Uterus (tissue), 2 donors: ENCODE results near the gene ERVW-1.

Experiments
- POLR2A ChIP-seq, 2 donors: fragments of 450-650 bp; IDR thresholded peaks; one replicate each; pipeline ENCODE4 v1.6.1; 2016; ENCODE audit warnings: antibody characterized with exemption in 2 of 2, mild to moderate bottlenecking in 1 of 2, moderate library complexity in 1 of 2
- TF ChIP-seq, protein P1 (sequence below), 4 experiments: fragments of 200-600 bp in 2 of 4; fragments of 450-650 bp in 2 of 4; sonication (generic) in 2 of 4; IDR thresholded peaks; one replicate each; pipeline ENCODE4 v1.5.1; 2016 to 2019; ENCODE audit warnings: antibody characterized with exemption in 4 of 4, mild to moderate bottlenecking in 2 of 4, moderate library complexity in 1 of 4

DNA sequence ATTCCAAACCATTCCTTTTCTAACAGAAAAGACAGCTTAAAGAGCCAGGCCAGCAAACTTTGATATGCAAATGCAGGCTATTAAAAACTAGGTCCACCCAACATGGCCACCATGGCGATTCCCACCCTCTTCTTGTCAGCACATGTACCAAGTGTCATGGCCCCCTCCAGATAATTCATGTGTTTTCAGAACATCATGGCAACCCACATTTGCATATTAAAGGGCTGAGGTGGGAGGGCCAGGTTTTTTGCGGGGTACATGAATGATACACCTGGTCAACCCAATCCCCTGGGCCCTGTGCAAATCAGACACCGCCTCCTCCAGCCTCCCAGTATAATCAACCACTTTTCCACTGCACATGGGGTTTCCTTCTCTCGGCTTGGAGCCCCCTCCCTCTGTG lies 965 bp upstream of the ERVW-1 start:
- TF ChIP-seq, protein P1, sequence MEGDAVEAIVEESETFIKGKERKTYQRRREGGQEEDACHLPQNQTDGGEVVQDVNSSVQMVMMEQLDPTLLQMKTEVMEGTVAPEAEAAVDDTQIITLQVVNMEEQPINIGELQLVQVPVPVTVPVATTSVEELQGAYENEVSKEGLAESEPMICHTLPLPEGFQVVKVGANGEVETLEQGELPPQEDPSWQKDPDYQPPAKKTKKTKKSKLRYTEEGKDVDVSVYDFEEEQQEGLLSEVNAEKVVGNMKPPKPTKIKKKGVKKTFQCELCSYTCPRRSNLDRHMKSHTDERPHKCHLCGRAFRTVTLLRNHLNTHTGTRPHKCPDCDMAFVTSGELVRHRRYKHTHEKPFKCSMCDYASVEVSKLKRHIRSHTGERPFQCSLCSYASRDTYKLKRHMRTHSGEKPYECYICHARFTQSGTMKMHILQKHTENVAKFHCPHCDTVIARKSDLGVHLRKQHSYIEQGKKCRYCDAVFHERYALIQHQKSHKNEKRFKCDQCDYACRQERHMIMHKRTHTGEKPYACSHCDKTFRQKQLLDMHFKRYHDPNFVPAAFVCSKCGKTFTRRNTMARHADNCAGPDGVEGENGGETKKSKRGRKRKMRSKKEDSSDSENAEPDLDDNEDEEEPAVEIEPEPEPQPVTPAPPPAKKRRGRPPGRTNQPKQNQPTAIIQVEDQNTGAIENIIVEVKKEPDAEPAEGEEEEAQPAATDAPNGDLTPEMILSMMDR (IDR thresholded peaks at IDR 0.05): no peak
- TF ChIP-seq POLR2A (IDR thresholded peaks at IDR 0.05): no peak
